Common myeloid progenitor, CD34-positive (primary cell): ENCODE data around the gene THEM4.
A peak's percentile ranks its signal among the peaks of the same experiment; 100 is the strongest.

Experiments used
- CTCF ChIA-PET: fragments of 350-600 bp; sonication (Branson Sonifier 250); formaldehyde crosslinking; loops from one replicate; lab custom pipeline; 2021; ENCODE audit warnings: antibody characterized with exemption; lab: Charles Lee
- POLR2A ChIA-PET: fragments of 350-600 bp; sonication (Branson Sonifier 250); formaldehyde crosslinking; loops from one replicate; lab custom pipeline; 2021; ENCODE audit warnings: antibody characterized with exemption; lab: Charles Lee
- DNase-seq, 3 donors: peaks; one replicate each; pipeline versions ENCODE4 v3.0.0 to v3.0.0-alpha.2; 2013
- H3K27ac ChIP-seq, 2 experiments: 1 replicate in 1 of 2; 2 replicates in 1 of 2; pipeline ENCODE4 v1.7.0; 2013; ENCODE audit warnings: inconsistent platforms in 2 of 2, low read length in 2 of 2, mild to moderate bottlenecking in 2 of 2, low read depth in 1 of 2, moderate library complexity in 1 of 2; ENCODE audit not compliant: severe bottlenecking in 2 of 2, insufficient read depth in 1 of 2, poor library complexity in 1 of 2
- H3K27me3 ChIP-seq, 5 experiments: replicated peaks in 2 of 5; 1 replicate in 3 of 5; 2 replicates in 2 of 5; pipeline versions ENCODE4 v1.6.1 to v1.7.0; 2013; ENCODE audit warnings: low read length in 4 of 5, mild to moderate bottlenecking in 2 of 5, moderate library complexity in 2 of 5, inconsistent platforms in 1 of 5; ENCODE audit not compliant: insufficient read depth in 5 of 5, control insufficient read depth in 4 of 5
- H3K36me3 ChIP-seq, 4 experiments: 1 replicate in 2 of 4; 2 replicates in 2 of 4; pipeline versions ENCODE4 v1.6.1 to v1.7.0; 2013; ENCODE audit warnings: low read length in 3 of 4, control low read depth in 1 of 4, mild to moderate bottlenecking in 1 of 4; ENCODE audit not compliant: control insufficient read depth in 4 of 4, insufficient read depth in 4 of 4
- H3K4me1 ChIP-seq, 4 experiments: 1 replicate in 3 of 4; 2 replicates in 1 of 4; pipeline versions ENCODE4 v1.6.1 to v1.7.1; 2013; ENCODE audit warnings: low read length in 3 of 4, mild to moderate bottlenecking in 3 of 4, control low read depth in 1 of 4, inconsistent platforms in 1 of 4, moderate library complexity in 1 of 4; ENCODE audit not compliant: control insufficient read depth in 4 of 4, insufficient read depth in 4 of 4; ENCODE audit errors: control extremely low read depth in 1 of 4
- H3K4me3 ChIP-seq, 7 experiments: 1 replicate in 4 of 7; 2 replicates in 3 of 7; pipeline versions ENCODE4 v1.5.1 to v1.7.0; 2013; ENCODE audit warnings: mild to moderate bottlenecking in 7 of 7, low read length in 6 of 7, moderate library complexity in 6 of 7, inconsistent platforms in 2 of 7, low read depth in 2 of 7, control low read depth in 1 of 7; ENCODE audit not compliant: insufficient read depth in 4 of 7, control insufficient read depth in 1 of 7; ENCODE audit errors: extremely low read depth in 1 of 7
- H3K9me3 ChIP-seq, 5 experiments: 1 replicate in 4 of 5; 2 replicates in 1 of 5; pipeline versions ENCODE4 v1.6.1 to v1.7.1; 2013; ENCODE audit warnings: low read length in 4 of 5, mild to moderate bottlenecking in 2 of 5, inconsistent platforms in 1 of 5, low read depth in 1 of 5, moderate library complexity in 1 of 5; ENCODE audit not compliant: control insufficient read depth in 4 of 5, insufficient read depth in 2 of 5; ENCODE audit errors: control extremely low read depth in 1 of 5
- WGBS: methylation state at CpG from one replicate; pipeline ENCODE4 v1.1.5; 2013; ENCODE audit not compliant: insufficient coverage; 5-methylcytosine and 5-hydroxymethylcytosine counted together

Gene THEM4

GRCh38 chr1:151840421-151840820 is 68.9 kb downstream of the THEM4 start:
- no peak overlapping the region for H3K27ac ChIP-seq

GRCh38 chr1:151839457-151840403 is 69.6 kb downstream of the THEM4 start, which contains the start of gene C2CD4D:
Gene C2CD4D, minus strand, starts transcription at chr1:151839820. Its CDS starts 831 bp downstream, at chr1:151838989.
- no peaks in the 10 kb centered on the region for H3K36me3 ChIP-seq
- peaks cover 0 to 42% (median 24%) of the 10 kb centered on the region in 5 experiments for H3K27me3 ChIP-seq
- H3K9me3 ChIP-seq = no peaks in the 10 kb centered on the region
- peaks cover 0 to 51% (median 44%) of the 10 kb centered on the region in 4 experiments for H3K4me1 ChIP-seq
- DNase-seq = peak; percentile 49 to 86 (median 84)
- peak within 1 kb of the TSS in 6 of 7 experiments; percentile 25 to 67 (median 48) for H3K4me3 ChIP-seq
- 2% methylated on average over 36 of the region's 47 CpGs for WGBS
- ChIA-PET POLR2A (interaction anchor here (0.6 kb wide), 1 partner anchor 94 kb away, joined by 4 read pairs; no protein-coding TSS in a partner anchor), CTCF (interaction anchor here (0.6 to 1.9 kb wide), 8 partner anchors 9 to 105 kb away, joined by 3 to 5 read pairs (median 4); partner anchors contain the start of gene THEM5)
- no peak within 1 kb of the TSS for H3K27ac ChIP-seq

More at GRCh38 chr1:151840421-151840820, 68.9 kb downstream of the THEM4 start:
- ChIA-PET POLR2A (interaction anchor here (0.6 kb wide), 1 partner anchor 95 kb away, joined by 4 read pairs; no protein-coding TSS in a partner anchor), CTCF (interaction anchor here (0.7 to 1.9 kb wide), 6 partner anchors 9 to 106 kb away, joined by 3 to 5 read pairs (median 4); partner anchors contain the start of gene THEM5)
- Histone ChIP-seq H3K9me3 (no peaks in the 10 kb centered on the region), H3K36me3 (no peaks in the 10 kb centered on the region), H3K4me3 (peak overlapping the region in 2 of 7 experiments; percentile 65 to 67), H3K27me3 (peaks cover 0 to 42% (median 24%) of the 10 kb centered on the region in 5 experiments), H3K4me1 (peaks cover 0 to 52% (median 44%) of the 10 kb centered on the region in 4 experiments)
- DNase-seq = no peak

GRCh38 chr1:151839082-151839412 is 70.3 kb downstream of the THEM4 start:
- H3K9me3 ChIP-seq = no peaks in the 10 kb centered on the region
- H3K4me3 ChIP-seq = peak overlapping the region in 6 of 7 experiments; percentile 20 to 67 (median 44)
- DNase-seq = no peak
- CTCF ChIA-PET = no interaction called here
- 8% methylated on average over 16 of the region's 16 CpGs for WGBS
- H3K36me3 ChIP-seq = no peaks in the 10 kb centered on the region
- no peak overlapping the region for H3K27ac ChIP-seq
- peaks cover 0 to 49% (median 45%) of the 10 kb centered on the region in 4 experiments for H3K4me1 ChIP-seq
- POLR2A ChIA-PET = no interaction called here
- peaks cover 0 to 42% (median 24%) of the 10 kb centered on the region in 5 experiments for H3K27me3 ChIP-seq

- Histone ChIP-seq H3K36me3 (no peaks in the 10 kb centered on the region), H3K27me3 (peaks cover 0 to 42% (median 24%) of the 10 kb centered on the region in 5 experiments), H3K4me3 (peak overlapping the region in 6 of 7 experiments; percentile 20 to 67 (median 44)), H3K9me3 (no peaks in the 10 kb centered on the region), H3K4me1 (peaks cover 0 to 51% (median 47%) of the 10 kb centered on the region in 4 experiments), H3K27ac (no peak overlapping the region)
- ChIA-PET POLR2A (no interaction called here), CTCF (interaction anchor here (0.9 kb wide), 1 partner anchor 162 kb away, joined by 3 read pairs; no protein-coding TSS in a partner anchor)
- peak in 2 of 3 donors; percentile 53 to 68 for DNase-seq
- WGBS = under 1% methylated on average over 74 of the region's 117 CpGs
Measured at GRCh38 chr1:151838222-151839081, 70.9 kb downstream of the THEM4 start.

- Histone ChIP-seq H3K4me3 (peak overlapping the region in 4 of 7 experiments; percentile 20 to 67 (median 63)), H3K27ac (no peak overlapping the region), H3K4me1 (peaks cover 0 to 54% (median 47%) of the 10 kb centered on the region in 4 experiments), H3K27me3 (peaks cover 0 to 42% (median 24%) of the 10 kb centered on the region in 5 experiments), H3K9me3 (no peaks in the 10 kb centered on the region), H3K36me3 (no peaks in the 10 kb centered on the region)
- WGBS = 4% methylated on average over 26 of the region's 26 CpGs
- ChIA-PET CTCF (interaction anchor here (0.9 to 2.3 kb wide), 3 partner anchors 9 to 163 kb away, joined by 3 to 17 read pairs (median 8); partner anchors contain the start of gene MRPL9), POLR2A (interaction anchor here (1.0 kb wide), 1 partner anchor 163 kb away, joined by 3 read pairs; no protein-coding TSS in a partner anchor)
- no peak for DNase-seq
Measured at GRCh38 chr1:151837884-151838221, 71.5 kb downstream of the THEM4 start.

- Histone ChIP-seq H3K9me3 (no peaks in the 10 kb centered on the region), H3K4me3 (peak overlapping the region in 2 of 7 experiments; percentile 0 to 16), H3K27ac (no peak overlapping the region), H3K4me1 (peaks cover 0 to 54% (median 47%) of the 10 kb centered on the region in 4 experiments), H3K36me3 (no peaks in the 10 kb centered on the region), H3K27me3 (peaks cover 0 to 42% (median 24%) of the 10 kb centered on the region in 5 experiments)
- WGBS = 0% methylated on average over 3 of the region's 3 CpGs
- DNase-seq = peak in 2 of 3 donors; percentile 74 to 80
- POLR2A ChIA-PET = interaction anchor here (1.0 kb wide), 1 partner anchor 164 kb away, joined by 3 read pairs; no protein-coding TSS in a partner anchor
- CTCF ChIA-PET = interaction anchor here (0.6 to 2.3 kb wide), 12 partner anchors 10 to 300 kb away, joined by 3 to 17 read pairs (median 4); partner anchors contain the start of gene MRPL9
Measured at GRCh38 chr1:151837197-151837596, 72.1 kb downstream of the THEM4 start.
